Stomach (tissue), 9 donors: ENCODE measurements around the gene GLTPD2. TPM values are rescaled to one million over a fixed set of nuclear protein-coding genes. Genes with fewer than 3 reads are reported as not detected.

Experiments
- DNase-seq, 2 donors: peaks; one replicate each; pipeline versions ENCODE4 v3.0.0 to v3.0.0-alpha.2; 2013 to 2019
- H3K27ac ChIP-seq, 5 donors: fragments of 200-600 bp in 4 of 5; sonication (generic) in 4 of 5; one replicate each; pipeline ENCODE4 v1.5.1; 2013 to 2019; ENCODE audit warnings: mild to moderate bottlenecking in 1 of 5, moderate library complexity in 1 of 5
- H3K27me3 ChIP-seq, 3 donors: fragments of 200-600 bp; sonication (generic); one replicate each; pipeline ENCODE4 v1.5.1; 2017 to 2019; ENCODE audit warnings: mixed run types in 1 of 3
- H3K36me3 ChIP-seq, 4 donors: fragments of 200-600 bp; sonication (generic); 1 replicate in 3 of 4; 2 replicates in 1 of 4; pipeline ENCODE4 v1.5.1; 2016 to 2019
- H3K4me1 ChIP-seq, 4 donors: fragments of 200-600 bp; sonication (generic); one replicate each; pipeline ENCODE4 v1.5.1; 2016 to 2019
- H3K4me3 ChIP-seq, 4 donors: fragments of 200-600 bp; sonication (generic) in 3 of 4; one replicate each; pipeline ENCODE4 v1.5.1; 2016 to 2019; ENCODE audit warnings: mild to moderate bottlenecking in 1 of 4
- H3K9me3 ChIP-seq, 4 donors: fragments of 200-600 bp; sonication (generic); one replicate each; pipeline ENCODE4 v1.5.1; 2016 to 2019
- CTCF ChIP-seq, 7 experiments: fragments of 450-650 bp in 4 of 7; fragments of 200-600 bp in 3 of 7; sonication (generic) in 3 of 7; IDR thresholded peaks; one replicate each; pipeline ENCODE4 v1.5.1; 2016 to 2019; ENCODE audit warnings: antibody characterized with exemption in 7 of 7, control low read depth in 2 of 7, mild to moderate bottlenecking in 1 of 7
- EP300 ChIP-seq: sonication (generic); formaldehyde crosslinking; IDR thresholded peaks from one replicate; pipeline ENCODE4 v1.6.1; 2017; ENCODE audit warnings: antibody characterized with exemption
- POLR2A ChIP-seq, 4 donors: fragments of 450-650 bp; IDR thresholded peaks; one replicate each; pipeline ENCODE4 v1.6.1; 2016; ENCODE audit warnings: antibody characterized with exemption in 4 of 4, control low read depth in 2 of 4, mild to moderate bottlenecking in 1 of 4, moderate library complexity in 1 of 4
- POLR2AphosphoS5 ChIP-seq, 3 donors: sonication (generic); formaldehyde crosslinking; IDR thresholded peaks; one replicate each; pipeline ENCODE4 v1.6.1; 2016; ENCODE audit warnings: antibody characterized with exemption in 3 of 3
- WGBS, 5 donors: extraction: QIAGEN DNeasy Blood & Tissue Kit in 3 of 5; methylation state at CpG; one replicate each; pipeline versions ENCODE4 v1.1.5 to v1.1.7; 2013 to 2018; 5-methylcytosine and 5-hydroxymethylcytosine counted together
- intact Hi-C: fragments of 100-400 bp; cut with DNase I; formaldehyde crosslinking; loops from one replicate; pipeline ENCODE4 v1.15.1; 2023; ENCODE audit warnings: low total_unique reads
- polyA plus RNA-seq, 3 donors: library from polyadenylated mRNA; stranded (reverse); fragments of 200-250 nt; gene quantifications; one replicate each; pipeline ENCODE4 v1.2.3, GENCODE V29; 2013
- total RNA-seq, 5 donors: library from RNA; depleted of rRNA; stranded (reverse); fragments of >200 nt; gene quantifications; one replicate each; pipeline versions ENCODE4 v1.1.0 to v1.2.3, GENCODE V29; 2014 to 2016
- donor health status: healthy with polysubstance abuse.
- donor health status: Bipolar disorder and iron deficiency.
- donor health status: healthy.

The GLTPD2 gene
- total and polyA plus RNA-seq, 8 donors = 0.15 TPM; not detected in 7

- H3K9me3 ChIP-seq = no peaks in the 10 kb centered on the region
- H3K4me3 ChIP-seq = no peak overlapping the region
- H3K27me3 ChIP-seq = no peaks in the 10 kb centered on the region
- DNase-seq = no peak
- no peak overlapping the region for H3K27ac ChIP-seq
- intact Hi-C loops = no loop called here
- H3K4me1 ChIP-seq = peaks cover 12 to 18% (median 15%) of the 10 kb centered on the region in 4 donors
- 75 to 85% (median 78%) methylated on average over 9 to 10 of the region's 10 CpGs for WGBS, 5 donors
- H3K36me3 ChIP-seq = peaks cover 13 to 30% (median 26%) of the 10 kb centered on the region in 4 donors
- no peak for TF ChIP-seq EP300
- TF ChIP-seq CTCF (IDR thresholded peaks at IDR 0.05) = no peak
- no peak for TF ChIP-seq POLR2AphosphoS5 (IDR thresholded peaks at IDR 0.05)
- no peak for TF ChIP-seq POLR2A (IDR thresholded peaks at IDR 0.05)
These were observed 11.9 kb downstream of the GLTPD2 start for GRCh38 chr17:4800462-4801196.

DNA sequence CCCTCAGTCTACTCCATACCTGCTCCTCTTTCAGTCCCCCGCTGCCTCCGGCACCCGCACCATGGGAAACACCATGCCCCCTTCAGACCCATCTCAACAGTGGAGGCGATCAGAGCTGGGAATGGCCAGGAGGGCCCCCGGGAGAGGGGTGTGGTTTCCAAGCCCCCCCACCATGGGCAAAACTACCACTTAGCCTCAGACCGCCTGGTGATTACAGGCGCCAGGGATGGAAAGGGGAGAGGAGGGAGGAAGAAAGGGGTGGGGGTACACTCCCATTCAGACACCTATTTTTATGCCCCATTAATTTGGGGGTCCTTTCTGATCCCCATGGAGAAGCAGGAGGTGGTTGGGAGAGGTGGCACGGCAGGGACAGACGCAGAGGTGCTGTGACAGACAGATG, 13.5 kb downstream of the GLTPD2 start, which contains the start of gene C17orf114:
Gene C17orf114, minus strand, starts transcription at position 101 of the 400 bp plus-strand sequence.
- H3K36me3 ChIP-seq = peaks cover 13 to 27% (median 24%) of the 10 kb centered on the region in 4 donors
- H3K4me1 ChIP-seq = peaks cover under 1 to 15% (median 12%) of the 10 kb centered on the region in 4 donors
- WGBS, 5 donors = 77 to 83% (median 78%) methylated on average over 9 of the region's 9 CpGs
- TF ChIP-seq POLR2A (IDR thresholded peaks at IDR 0.05) = no peak
- no peak for TF ChIP-seq POLR2AphosphoS5 (IDR thresholded peaks at IDR 0.05)
- intact Hi-C loops = no loop called here
- H3K4me3 ChIP-seq = no peak within 1 kb of the TSS
- no peak within 1 kb of the TSS for H3K27ac ChIP-seq
- no peaks in the 10 kb centered on the region for H3K27me3 ChIP-seq
- no peaks in the 10 kb centered on the region for H3K9me3 ChIP-seq
- no peak for DNase-seq

GRCh38 chr17:4806456-4806776, 17.7 kb downstream of the GLTPD2 start:
- H3K9me3 ChIP-seq = no peaks in the 10 kb centered on the region
- no peaks in the 10 kb centered on the region for H3K27me3 ChIP-seq
- H3K4me1 ChIP-seq = peaks cover 12 to 26% (median 23%) of the 10 kb centered on the region in 4 donors
- intact Hi-C loops = no loop called here
- 1 to 8% (median 2%) methylated on average over 11 to 16 of the region's 16 CpGs for WGBS, 5 donors
- DNase-seq = no peak
- TF ChIP-seq POLR2AphosphoS5 (IDR thresholded peaks at IDR 0.05) (no peak), CTCF (IDR thresholded peaks at IDR 0.05) (no peak), EP300 (no peak), POLR2A (IDR thresholded peaks at IDR 0.05) (no peak)
- H3K36me3 ChIP-seq = peaks cover 0 to 23% (median 17%) of the 10 kb centered on the region in 4 donors
- peak overlapping the region; percentile 83 to 95 (median 85) for H3K4me3 ChIP-seq
- H3K27ac ChIP-seq = peak overlapping the region in 4 of 5 donors; percentile 75 to 84 (median 82)

DNA sequence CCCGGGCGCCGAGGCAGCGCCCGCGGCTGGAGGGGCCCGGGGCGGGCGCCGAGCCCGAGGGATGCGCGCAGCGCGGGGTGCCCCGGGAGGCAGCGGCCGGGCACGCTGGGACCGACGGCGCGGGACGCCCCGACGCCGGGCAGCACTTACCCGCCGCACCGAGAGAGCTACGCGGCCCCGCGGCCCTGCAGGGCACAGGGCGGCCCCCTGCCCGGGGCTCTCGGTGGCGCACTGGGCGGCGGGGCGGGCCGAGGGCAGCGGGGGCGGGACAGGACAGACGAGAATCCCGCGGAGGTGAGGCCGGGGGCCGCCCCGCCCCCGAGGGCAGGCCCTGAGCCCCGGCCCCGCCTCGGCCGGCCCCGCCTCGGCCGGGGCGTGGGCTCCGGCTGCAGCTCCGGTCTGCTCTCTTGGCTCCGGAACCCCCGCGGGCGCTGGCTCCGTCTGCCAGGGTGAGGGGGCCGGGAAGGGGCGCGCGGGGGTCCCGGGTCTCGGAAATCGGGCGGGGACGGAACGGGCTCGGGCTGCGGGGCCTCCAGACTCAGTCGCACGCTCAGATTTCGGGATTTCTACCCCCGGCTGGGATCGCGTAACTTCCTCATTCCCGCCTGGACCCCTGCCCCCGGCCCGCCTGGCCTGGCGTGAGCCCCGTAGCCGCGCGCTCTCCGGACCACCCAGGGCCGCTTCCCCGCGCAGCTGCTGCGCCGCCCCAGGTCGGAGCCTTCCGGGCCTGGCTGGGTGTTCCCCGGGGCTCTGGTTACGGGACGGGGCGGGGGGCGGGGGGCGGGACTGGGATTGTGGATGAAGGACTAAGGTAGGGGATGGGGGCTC, 18.2 kb downstream of the GLTPD2 start, which contains the start of gene PLD2:
Gene PLD2, plus strand, starts transcription at position 376 of the 828 bp plus-strand sequence. CDS start 621 bp downstream, outside the sequence.
- Histone ChIP-seq H3K4me1 (peaks cover 12 to 26% (median 23%) of the 10 kb centered on the region in 4 donors), H3K27me3 (no peaks in the 10 kb centered on the region), H3K9me3 (no peaks in the 10 kb centered on the region), H3K36me3 (peaks cover 0 to 27% (median 19%) of the 10 kb centered on the region in 4 donors), H3K4me3 (peak within 1 kb of the TSS; percentile 83 to 95 (median 85)), H3K27ac (peak within 1 kb of the TSS; percentile 75 to 84 (median 81))
- DNase-seq = peak; percentile 91 to 96
- TF ChIP-seq EP300 (no peak), POLR2AphosphoS5 (IDR thresholded peaks at IDR 0.05) (no peak), POLR2A (IDR thresholded peaks at IDR 0.05) (no peak), CTCF (IDR thresholded peaks at IDR 0.05) (no peak)
- 0 to 1% (median 1%) methylated on average over 15 to 102 of the region's 106 CpGs for WGBS, 5 donors
- intact Hi-C loops = no loop called here
